GM20431 (cell line): ENCODE data around the gene RAPGEF1.
"Not testable (repeated sequence)": the region's sequence is repeated elsewhere in the genome, so short reads cannot be mapped to it uniquely, and the experiment has no call there.

Source experiments
- in situ Hi-C: fragments of 300-500 bp; cut with MseI, MboI; formaldehyde crosslinking; loops from one replicate; pipeline ENCODE4 v1.15.0; 2020; ENCODE audit warnings: low sequenced_read_pairs; ENCODE audit not compliant: unreplicated experiment

The RAPGEF1 gene

DNA sequence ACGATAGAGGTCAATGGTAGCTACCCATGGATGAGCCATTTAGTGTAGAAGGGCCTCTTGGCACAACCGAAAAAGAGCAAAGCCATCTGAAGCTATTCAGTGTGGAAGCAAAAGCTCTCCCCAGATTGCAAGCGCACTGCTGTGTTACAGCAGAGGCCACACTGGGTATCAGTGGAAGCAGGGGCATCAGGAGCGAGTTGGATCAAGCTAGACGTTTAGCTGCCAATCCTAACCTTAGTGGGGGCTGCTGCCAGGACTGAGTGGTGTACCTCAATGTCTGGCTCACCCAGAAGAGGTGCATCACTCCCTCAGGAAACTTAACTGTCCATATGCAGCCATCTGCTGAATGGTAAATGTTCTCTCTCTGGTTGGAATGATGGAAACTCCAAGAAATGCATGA lies 44.5 kb downstream of the RAPGEF1 start:
- in situ Hi-C loops = no loop called here

DNA sequence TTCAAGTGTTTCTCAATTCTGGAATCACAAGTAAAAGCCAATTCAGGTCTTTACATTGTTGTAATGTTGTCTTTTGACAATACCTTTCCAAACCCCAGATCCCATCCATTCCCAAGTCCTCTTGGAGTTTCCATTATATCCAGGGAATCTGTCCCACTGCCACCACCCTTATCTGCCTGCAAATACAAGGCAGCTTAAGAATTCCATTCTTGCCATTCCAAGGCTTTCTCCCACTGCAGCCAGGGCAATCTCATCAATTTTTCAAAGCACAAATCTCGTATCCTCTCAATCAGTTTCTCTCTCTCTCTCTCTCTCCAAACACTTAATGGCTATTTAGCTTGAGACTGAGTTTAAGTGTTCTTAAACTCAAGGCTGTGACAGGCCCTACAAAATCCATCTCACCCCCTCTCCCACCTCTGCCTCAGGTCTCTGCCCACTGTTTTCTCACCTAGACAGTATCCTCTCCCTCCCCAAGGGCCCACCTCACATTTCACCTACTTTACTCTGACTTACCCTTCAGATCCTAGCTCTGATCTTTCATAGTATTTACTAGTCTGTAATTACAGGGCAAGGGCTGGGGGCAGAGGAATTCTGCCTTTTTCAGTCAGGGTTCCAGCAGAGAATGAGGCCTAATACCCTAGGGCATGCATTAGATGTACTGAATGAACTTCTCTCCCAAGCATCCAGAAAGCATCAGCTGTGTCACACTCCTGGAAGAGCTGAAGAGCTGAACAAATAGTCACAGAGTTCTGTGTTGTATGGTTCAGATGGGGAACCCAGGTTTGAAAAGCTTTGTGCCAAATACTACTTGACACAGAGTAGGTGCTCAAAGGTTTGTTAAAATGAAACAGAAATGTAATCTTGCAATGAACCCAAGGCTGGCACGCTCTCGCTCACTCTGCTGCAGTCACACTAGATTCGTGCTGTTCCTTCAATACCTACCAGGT lies 46.0 kb downstream of the RAPGEF1 start:
- in situ Hi-C loops = no loop called here

DNA sequence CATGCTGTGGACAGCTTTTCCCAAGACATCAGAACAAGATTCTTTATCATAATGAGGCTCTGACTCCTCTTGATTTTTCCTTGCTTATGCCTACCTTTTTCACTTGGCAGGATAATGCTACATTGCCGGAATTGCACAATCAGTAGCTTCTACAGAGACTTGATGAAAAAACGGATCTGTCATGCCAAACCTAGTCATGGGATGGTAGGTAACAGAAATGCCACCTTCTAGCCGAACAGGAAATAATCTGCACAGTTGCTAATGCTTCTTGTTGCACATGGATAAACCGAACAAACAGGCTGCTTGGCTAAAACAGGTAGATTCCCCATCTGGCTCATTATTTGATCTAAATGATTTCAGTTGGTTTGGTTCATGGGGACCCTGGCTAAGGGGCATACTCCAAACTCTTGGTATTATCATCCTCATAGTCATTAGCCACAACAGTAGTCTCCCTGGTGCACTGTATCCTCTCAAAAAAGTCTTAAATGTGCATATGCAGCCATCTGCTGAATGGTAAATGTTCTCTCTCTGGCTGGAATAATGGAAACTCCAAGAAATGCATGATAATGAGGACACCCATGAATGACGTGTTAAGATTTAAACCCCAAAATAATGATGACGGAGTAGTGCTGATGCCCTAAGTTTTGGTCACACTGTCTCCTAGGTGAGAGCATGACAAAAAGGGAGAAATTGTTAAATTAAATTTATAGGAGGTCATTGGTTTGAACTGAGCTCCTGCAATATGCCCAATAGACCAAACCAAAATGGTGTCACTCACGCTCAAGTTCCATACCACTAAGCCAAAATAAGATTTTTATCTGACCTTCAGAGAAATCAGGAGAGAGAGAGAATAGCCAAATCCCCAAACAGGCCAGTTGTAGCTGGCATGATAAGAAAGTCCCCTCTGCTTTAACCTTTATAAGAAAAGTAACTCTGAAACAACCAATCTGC lies 47.0 kb downstream of the RAPGEF1 start:
- in situ Hi-C loops = no loop called here

DNA sequence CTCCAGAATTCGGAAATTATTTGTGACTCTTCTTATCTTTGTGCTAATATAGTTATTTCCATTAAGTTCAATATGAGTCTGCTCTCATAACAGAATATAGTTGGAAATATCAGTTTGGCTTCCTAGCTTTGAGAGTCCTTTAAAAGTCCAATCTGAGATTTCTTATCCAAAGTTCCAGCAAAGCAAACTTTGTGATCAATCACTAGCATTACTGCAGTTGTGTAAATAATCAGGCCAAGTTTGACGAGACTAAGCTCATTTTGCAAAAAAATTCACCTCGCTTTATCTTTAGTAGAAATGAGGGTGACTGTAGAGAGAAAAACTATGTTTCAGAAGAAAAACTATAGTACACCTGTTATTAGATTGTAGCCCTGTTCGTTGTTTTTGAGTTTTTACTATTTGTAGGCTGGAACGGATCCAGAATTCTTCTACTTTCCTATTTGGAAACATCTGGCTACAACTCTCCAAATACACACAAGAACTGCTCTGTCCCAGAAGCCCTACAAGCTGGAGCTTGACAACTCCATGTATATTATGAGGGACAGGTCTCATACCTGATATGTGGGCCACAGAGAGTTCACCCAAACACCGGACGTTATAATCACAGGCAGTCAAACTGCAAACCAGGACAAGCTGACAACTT lies 47.8 kb downstream of the RAPGEF1 start:
- in situ Hi-C loops = no loop called here

DNA sequence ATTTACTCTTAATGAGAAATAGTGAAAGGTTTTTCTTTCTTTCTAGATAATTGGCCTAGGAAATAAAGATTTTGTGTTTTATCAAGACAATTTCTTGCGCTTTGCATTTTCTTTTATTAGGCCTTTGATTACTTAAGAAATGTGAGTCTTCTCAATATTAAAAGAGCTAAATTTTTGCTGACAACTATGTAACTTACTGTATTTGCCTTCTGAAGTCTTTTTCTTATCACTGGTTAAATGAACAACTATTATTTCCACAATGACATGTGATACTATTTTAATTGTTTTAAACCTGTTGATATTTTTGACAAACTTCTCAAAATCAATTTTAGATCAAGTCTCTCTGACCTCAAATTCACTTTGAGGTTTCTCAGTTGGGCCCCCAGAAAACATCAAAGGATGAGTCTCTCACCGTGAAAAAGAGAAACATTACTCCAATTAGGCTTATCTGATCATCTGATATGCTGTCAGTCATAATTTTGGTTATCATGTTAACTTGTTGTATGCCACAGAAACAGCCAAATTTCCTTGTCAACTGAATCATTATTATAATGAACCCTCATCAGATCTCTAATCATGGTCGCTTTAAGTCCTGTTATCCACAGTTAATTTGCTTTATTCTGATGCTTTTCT lies 48.8 kb downstream of the RAPGEF1 start:
- in situ Hi-C loops = no loop called here

DNA sequence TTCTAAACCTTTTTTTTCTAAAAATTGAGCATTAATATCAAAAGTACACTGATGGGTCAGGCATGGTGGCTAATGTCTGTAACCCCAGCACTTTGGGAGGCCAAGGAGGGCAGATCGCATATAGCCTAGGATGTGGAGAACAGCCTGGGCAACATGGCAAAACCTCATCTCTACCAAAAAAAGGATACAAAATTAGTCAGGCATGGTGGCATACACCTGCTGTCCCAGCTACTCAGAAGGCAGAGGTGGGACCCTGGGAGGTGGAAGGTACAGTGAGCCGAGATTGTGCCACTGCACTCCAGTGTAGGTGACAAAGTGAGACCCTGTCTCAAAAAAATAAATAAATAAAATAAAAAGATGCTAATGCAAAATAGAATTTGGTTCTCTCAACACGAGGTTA lies 49.4 kb downstream of the RAPGEF1 start:
- in situ Hi-C loops = no loop called here

DNA sequence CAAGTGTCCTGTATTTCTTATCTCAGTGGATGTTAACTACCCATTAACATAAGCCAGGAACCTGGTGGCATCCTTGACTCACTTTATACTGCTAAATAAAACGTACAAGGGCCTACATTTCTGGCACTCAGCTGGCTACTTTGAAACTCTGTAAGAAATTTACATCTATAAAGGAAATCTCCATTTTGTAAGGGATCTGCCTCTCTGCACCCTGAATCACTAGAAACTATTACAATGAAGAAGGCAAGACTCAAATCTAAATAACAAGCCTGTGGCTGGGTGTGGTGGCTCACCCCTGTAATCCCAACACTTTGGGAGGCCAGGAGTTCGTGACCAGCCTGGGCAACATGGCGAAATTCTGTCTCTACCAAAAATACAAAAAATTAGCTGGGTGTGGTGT lies 51.5 kb downstream of the RAPGEF1 start:
- in situ Hi-C loops = no loop called here

DNA sequence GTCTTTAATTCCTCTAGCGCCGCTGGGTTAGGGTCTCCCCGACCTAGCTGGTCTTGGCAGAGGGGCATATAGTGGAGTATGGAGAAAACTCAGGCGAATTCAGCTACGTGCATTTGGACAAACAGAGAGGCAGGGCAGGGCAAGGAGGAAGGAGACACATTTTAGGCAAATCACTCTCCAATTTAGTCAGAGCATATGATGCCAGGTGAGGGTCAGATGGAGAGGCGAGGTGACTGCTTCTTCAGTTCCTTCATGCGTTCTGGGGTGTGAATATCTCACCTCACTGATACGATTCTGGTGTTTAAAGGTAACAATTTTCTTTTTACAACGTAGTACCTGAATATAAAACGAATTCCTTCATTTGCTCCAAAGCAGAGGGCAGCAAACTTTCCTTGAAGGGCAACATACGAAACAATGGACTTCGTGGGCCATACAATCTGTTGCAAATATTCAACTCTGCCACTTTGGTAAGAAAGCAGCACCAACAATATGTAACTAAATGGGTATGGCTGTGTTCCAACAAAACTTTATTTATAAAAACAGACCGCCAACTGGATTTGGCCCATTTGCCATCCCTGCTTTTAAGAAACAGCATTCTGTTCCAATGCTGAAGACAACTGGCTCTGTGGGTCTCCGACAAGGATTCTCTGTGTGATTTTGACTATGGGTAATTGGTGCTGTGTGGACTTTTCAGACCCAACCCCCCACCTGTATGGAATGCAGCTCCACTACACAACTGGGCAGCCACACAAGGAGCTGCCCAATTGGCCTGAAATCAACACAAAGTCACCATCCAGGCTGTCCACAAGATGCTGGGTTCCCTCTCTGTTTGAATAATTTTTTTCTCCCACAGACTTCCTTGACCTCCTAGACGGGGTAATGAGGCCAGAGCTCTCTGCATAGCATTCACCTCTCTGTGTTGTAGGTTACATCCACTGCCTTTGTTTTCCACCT lies 53.8 kb downstream of the RAPGEF1 start:
- in situ Hi-C loops = no loop called here

DNA sequence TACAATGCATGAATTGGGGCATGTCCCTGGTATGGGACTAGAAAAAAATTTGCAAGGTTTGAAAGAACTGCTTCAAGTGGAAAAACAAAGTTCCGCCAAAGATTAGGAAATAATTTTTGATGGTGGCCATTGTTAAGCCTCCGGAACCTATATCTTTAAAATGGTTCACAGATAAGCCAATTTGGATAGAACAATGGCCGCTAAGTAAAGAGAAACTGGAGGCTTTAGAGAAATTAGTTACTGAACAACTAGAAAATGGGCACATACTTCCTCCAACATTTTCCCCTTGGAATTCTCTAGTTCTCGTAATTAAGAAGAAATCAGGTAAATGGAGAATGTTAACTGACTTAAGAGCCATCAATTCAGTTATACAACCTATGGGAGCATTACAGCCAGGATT lies 56.8 kb downstream of the RAPGEF1 start:
- in situ Hi-C loops = not testable (repeated sequence)

DNA sequence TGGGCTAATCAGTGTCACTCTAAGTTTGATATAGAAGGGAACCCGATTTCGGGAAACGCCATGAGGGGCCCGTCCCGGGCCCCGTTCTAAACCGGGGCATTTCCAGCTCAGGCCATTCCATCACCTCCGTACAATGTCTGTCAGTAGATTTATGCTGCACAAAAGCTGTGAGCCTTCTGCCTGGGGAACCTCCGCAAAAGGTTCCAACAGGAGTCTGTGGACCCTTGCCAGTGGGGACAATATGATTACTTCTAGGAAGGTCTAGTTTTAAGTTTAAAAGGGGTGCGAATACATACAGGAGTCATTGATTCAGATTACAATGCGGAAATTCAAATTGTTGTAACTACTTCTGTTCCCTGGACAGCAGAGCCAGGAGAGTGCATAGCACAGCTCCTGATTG lies 57.6 kb downstream of the RAPGEF1 start:
- in situ Hi-C loops = no loop called here

DNA sequence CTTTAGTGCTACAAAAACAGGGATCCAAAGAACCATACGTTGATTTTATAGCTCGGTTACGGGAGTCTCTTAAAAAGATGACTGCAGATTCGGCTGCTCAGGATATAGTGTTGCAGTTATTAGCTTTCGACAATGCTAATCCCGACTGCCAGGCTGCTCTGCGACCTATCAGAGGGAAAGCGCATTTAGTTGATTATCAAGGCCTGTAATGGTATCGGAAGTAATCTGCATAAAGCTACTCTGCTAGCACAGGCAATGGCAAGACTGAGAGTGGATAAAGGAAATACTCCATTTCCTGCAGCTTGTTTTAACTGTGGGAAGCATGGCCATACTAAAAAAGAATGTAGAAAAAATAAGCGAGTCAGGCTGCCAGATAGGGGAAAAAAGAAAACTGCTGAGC lies 58.0 kb downstream of the RAPGEF1 start:
- in situ Hi-C loops = not testable (repeated sequence)

DNA sequence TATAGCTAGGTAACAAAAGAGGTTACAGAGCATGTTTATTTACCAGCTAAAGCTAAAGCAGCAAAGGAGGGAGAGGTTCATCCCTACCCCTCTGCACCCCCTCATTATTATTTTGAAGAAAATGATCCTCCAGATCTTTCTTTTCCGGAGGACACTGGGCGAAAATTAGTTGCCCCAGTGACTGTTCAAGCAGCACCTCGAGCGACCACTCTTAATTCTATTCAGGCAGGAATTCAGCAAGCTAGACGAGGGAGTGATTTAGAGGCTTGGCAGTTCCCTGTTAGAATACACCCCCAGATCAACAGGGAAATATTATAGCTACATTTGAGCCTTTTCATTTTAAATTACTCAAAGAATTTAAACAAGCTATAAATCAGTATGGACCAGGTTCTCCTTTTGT lies 58.8 kb downstream of the RAPGEF1 start:
- in situ Hi-C loops = not testable (repeated sequence)

DNA sequence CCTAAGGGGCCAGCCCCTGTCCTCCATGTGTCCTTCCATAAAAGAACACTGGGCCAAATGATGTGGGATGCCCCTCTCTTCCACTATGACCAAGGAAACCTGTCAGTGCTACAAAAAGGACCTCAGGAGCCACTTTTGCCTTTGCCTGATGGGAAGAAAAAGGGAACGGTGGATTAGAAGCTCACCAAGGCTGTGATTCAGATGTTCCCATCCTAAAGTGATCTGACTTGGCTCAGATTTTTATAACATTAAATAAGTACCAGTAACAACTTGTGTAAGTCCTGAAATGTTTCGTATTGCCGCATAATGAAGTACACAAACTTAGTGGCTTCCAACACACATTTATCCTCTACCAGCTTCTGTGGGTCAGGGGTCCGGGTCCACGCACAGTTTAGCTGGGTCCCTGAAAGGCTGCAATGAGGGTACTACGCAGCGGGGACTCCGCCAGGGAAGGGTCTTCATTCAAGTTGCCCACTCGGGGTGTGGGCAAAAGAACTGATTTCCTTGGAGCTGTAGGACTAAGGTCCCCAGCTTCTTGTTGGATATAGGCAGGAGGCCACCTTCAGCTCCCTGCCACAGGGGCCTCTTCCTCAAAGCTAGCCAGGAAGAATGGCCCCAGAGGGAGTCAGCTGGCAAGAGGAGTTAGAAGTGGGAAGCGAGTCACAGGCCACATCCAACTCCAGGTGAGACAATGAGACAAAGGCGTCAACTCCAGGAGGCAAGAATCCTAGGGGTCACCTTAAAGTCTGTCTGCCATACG lies 60.4 kb downstream of the RAPGEF1 start:
- in situ Hi-C loops = no loop called here

DNA sequence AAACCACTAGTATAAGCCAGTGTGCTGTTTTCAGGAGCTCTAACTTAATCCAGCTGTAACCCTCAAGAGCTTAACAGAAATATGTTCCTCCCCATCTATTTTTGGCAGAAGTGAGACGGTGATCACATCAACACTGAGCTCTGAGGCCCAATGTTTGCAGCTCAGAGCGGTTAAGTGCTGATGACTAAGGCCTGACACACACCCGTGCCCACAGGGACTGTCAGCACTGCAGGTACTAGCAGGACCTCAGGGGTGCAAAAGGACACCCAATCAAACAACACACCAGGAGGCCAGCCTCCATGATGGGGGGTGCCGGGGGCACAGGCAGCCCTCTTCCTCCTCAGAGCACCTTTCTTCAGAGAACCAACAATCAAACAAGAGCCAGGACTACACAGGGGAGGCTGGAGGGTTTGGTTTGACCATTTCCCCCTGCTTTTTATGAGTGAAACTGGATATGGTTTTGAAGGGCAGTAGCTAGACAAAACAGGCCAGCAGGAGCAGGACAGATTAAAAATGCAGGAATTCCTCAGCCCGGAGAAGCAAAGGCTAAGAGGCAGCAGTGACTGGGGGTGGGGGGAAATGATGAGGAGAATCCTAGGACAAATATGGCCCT lies 61.3 kb downstream of the RAPGEF1 start:
- in situ Hi-C loops = no loop called here

DNA sequence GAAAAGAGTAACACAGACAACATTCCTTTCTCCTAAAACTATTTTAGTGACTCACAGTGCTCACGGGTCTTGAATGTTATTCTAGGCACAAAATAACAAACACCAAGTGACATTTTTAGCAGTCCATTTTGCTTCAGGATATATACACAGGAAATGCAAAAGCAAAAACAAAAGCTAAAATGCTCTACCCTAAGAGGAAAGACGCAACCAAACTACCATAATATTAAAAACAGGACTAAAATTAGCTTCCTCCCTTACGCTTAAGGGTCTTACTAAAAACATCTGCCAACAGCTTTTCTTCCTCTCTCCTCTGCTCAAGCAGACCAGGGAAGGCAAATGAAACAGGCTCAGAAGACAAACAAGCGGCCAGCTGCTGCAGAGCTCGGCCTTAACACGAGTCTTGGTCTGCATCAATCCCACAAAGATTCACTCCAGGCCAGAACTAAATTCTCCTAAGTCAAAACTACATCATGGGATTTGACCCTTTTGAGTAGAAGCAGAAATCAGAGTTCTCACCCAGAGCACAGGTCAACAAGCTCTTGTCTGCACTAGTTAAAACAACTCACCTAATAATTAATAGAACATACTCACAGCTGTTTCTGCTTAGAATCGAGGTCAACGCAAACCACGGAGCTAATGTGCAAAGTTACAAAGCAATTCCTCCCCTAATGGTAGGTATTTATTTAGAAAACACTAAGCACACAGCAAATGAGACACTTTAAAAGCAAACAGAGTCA lies 62.3 kb downstream of the RAPGEF1 start:
- in situ Hi-C loops = no loop called here

DNA sequence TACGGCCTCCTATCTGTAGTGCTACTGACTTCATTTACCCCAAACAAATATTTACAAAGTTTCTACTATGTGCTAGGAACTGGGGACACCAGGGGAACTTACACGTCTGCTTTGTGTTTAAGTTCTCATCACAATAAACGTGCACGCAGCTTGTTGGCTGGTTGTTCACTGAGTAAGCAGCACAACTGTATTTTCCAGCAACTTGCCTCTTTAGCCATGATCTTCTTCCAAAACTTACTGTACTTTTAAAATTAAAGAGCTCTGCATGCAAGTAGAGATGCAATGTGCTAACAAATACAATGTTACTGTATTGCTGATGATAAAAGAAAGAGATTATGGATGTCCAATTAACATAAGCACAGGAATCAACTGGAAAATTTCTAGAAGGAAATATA lies 62.8 kb downstream of the RAPGEF1 start:
- in situ Hi-C loops = no loop called here

DNA sequence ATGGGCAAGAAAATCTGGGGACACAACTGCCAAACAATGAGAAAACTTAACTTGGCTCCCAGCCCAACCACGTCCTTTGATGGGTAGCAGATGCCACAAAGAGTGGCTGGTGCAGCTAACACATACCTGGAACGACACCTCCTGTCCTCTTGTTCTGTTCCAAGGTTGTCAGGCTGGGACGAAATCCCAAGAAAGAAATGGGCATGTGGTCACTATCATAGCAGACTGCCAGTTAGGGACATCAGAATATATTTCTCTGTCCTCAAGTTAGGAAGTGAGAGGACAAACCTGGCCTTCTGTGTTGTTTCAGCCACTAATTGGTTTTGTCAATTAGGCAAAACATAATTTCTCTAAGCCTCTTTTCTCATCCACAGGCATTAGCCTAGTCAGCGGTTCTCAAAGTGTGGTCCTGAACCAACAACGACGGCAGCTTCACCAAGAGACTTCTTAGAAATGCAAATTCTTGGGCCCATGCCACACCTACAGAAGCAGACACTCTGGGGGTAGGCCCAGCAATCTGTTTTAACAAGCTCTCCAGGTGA lies 63.4 kb downstream of the RAPGEF1 start:
- in situ Hi-C loops = no loop called here
